ENCODE measurements around the gene HOXB4.

- TF ChIP-seq CTCF (IDR thresholded peaks at IDR 0.05; ENCODE audit: low read depth, low read length, poor library complexity, severe bottlenecking) = no peak
- TF ChIP-seq EZH2phosphoT487 (IDR thresholded peaks at IDR 0.05; ENCODE audit: borderline replicate concordance, low read length) = no peak
These were observed 51.3 kb downstream of the HOXB4 start for GRCh38 chr17:48526608-48527546.
